A172 (cell line): Measurements from ENCODE around the gene MYO18A. TPM values are rescaled to one million over a fixed set of nuclear protein-coding genes. Genes with fewer than 3 reads are reported as not detected.

Experiments used
- DNase-seq: peaks from one replicate; pipeline ENCODE4 v3.0.0-alpha.2; 2015; ENCODE audit warnings: low spot score
- total RNA-seq: library from RNA; depleted of rRNA; stranded (reverse); fragments of >200 nt; shearing (Covaris generic); gene quantifications from 2 replicates; pipeline ENCODE4 v1.2.3, GENCODE V29; 2014; rRNA removed

Gene MYO18A
- total RNA-seq, 1 experiment from 2014 or later, result 35.8 TPM

GRCh38 chr17:29037739-29038084, 142.5 kb downstream of the MYO18A start:
- DNase-seq, result no peak

GRCh38 chr17:29036584-29036983, 143.6 kb downstream of the MYO18A start:
- DNase-seq, result no peak

- no peak for DNase-seq
Observed at GRCh38 chr17:29034510-29034909, 145.7 kb downstream of the MYO18A start.

GRCh38 chr17:29032857-29033197, 147.4 kb downstream of the MYO18A start:
- DNase-seq, result no peak

- no peak for DNase-seq
Observed at GRCh38 chr17:29032013-29032856, 148.0 kb downstream of the MYO18A start.

GRCh38 chr17:29031488-29031887, 148.7 kb downstream of the MYO18A start:
- no peak for DNase-seq

- no peak for DNase-seq
Observed at GRCh38 chr17:29024316-29024952, 155.8 kb downstream of the MYO18A start.

- no peak for DNase-seq
Observed at GRCh38 chr17:29022074-29022473, 158.1 kb downstream of the MYO18A start.

- no peak for DNase-seq
Observed at GRCh38 chr17:29021226-29021625, 159.0 kb downstream of the MYO18A start.

Other genes starting within 250 kb of the MYO18A start
- gene PHF12, start 228.9 kb downstream of the MYO18A start, total RNA-seq, result 16.0 and 22.3 TPM in 2 replicates
- gene SEZ6, start 174.4 kb downstream of the MYO18A start, total RNA-seq, result 0.07 and 0.52 TPM in 2 replicates
- gene PIPOX, start 137.3 kb downstream of the MYO18A start, total RNA-seq, result 1.1 and 1.7 TPM in 2 replicates
- not detected in 2 replicates for gene CRYBA1, start 66.5 kb upstream of the MYO18A start, total RNA-seq
- 55.7 and 59.3 TPM in 2 replicates for gene NUFIP2, start 113.8 kb upstream of the MYO18A start, total RNA-seq
- gene TAOK1, start 210.0 kb upstream of the MYO18A start, total RNA-seq, result 46.6 and 64.3 TPM in 2 replicates